Sigmoid colon (tissue), 4 donors: ENCODE data around the gene FUT9.

ENCODE experiments used
- CTCF ChIP-seq, 4 experiments: fragments of 450-650 bp in 3 of 4; fragments of 200-600 bp in 1 of 4; IDR thresholded peaks; one replicate each; pipeline ENCODE4 v1.5.1; 2016 to 2019; ENCODE audit warnings: antibody characterized with exemption in 4 of 4, mild to moderate bottlenecking in 3 of 4, moderate library complexity in 2 of 4
- POLR2A ChIP-seq, 2 donors: fragments of 450-650 bp; IDR thresholded peaks; one replicate each; pipeline ENCODE4 v1.6.1; 2016; ENCODE audit warnings: antibody characterized with exemption in 2 of 2, mild to moderate bottlenecking in 2 of 2, moderate library complexity in 2 of 2
- POLR2AphosphoS5 ChIP-seq, 4 donors: sonication (generic); formaldehyde crosslinking; IDR thresholded peaks; one replicate each; pipeline ENCODE4 v1.6.1; 2017; ENCODE audit warnings: antibody characterized with exemption in 4 of 4

GRCh38 chr6:96236471-96236870 lies 220.7 kb downstream of the FUT9 start:
- TF ChIP-seq POLR2A (IDR thresholded peaks at IDR 0.05) (no peak), CTCF (IDR thresholded peaks at IDR 0.05) (no peak), POLR2AphosphoS5 (IDR thresholded peaks at IDR 0.05) (no peak)
